Kasumi-1 (cell line): ENCODE measurements around the gene CCDC187.

Experiments
- DNase-seq, 2 experiments: peaks; one replicate each; lab custom pipeline; 2025; lab: John Stamatoyannopoulos, UW

The CCDC187 gene

DNA sequence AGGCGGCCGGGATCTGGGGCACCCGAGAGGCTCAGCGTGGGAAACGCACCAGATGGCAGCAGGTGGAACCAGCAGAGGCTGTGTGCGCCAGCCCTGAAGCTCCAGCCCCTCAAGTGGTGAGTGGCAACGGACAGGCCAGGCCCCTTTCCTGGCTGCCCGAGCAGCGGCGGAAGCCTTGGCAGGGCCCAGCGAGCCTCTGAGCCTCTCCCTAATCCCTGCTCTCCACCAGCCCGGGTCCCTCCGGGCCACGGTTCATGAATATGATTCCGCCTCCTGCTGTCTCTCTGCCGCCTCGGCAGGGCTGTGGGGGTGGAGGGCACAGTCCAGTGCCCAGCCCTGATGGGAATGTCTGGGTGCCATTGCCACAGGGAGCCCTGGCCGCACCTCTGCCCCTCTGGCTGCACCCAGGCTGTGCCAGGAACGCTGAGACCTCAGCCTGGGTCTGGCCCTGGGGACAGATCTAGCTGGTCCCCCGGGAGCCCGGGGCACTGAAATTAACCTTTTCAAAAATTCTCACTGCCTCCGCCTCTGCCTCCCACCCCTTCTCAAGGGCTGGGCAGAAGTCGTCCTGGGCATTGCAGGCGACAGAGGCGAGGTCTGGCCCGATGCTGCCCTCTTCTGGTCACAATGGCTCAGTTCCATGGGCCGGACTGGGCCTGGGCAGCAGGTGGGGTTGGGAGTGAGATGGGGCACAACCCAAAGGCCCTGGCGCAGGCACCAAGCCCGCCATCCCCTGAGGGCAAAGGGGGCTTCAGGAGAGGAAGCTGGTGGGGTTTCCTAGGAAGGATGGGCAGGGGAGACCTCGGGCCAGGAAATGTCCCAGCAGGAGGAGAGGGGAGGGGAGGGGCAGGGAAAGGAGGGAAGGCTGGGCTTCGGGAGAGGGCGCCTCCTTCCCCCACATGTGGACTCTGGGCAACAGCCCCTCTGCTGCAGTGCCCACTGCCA lies 20.3 kb downstream of the CCDC187 start:
- peak; percentile 52 to 62 for DNase-seq

DNA sequence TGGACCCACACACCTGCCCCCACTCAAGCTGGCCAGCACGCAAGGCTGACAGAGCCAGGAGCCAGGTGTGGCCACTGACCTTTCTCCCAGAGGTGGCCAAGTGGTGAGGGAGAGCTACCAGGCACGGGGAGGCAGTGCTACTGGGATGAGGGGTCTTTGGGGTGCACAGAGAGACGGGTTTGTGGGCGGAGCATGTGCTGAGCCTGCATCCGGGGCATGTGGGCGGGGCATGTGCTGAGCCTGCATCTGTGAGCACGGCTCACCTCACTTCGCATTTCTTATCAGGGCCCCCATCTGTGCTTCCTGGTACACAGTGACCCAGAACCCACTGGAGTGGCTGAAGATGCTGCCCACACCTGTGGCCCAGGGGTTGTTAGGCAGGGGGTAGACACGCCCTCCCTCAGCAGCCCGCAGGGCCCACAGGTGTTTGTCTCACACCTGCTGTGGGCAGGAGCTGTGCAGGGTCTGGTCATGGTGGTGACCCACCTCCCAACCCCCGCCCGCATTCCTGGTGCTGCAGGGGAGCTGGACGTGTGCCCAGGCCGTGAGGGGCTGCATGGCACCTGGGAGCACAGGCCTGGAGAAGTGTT lies 21.5 kb downstream of the CCDC187 start:
- DNase-seq, result no peak

DNA sequence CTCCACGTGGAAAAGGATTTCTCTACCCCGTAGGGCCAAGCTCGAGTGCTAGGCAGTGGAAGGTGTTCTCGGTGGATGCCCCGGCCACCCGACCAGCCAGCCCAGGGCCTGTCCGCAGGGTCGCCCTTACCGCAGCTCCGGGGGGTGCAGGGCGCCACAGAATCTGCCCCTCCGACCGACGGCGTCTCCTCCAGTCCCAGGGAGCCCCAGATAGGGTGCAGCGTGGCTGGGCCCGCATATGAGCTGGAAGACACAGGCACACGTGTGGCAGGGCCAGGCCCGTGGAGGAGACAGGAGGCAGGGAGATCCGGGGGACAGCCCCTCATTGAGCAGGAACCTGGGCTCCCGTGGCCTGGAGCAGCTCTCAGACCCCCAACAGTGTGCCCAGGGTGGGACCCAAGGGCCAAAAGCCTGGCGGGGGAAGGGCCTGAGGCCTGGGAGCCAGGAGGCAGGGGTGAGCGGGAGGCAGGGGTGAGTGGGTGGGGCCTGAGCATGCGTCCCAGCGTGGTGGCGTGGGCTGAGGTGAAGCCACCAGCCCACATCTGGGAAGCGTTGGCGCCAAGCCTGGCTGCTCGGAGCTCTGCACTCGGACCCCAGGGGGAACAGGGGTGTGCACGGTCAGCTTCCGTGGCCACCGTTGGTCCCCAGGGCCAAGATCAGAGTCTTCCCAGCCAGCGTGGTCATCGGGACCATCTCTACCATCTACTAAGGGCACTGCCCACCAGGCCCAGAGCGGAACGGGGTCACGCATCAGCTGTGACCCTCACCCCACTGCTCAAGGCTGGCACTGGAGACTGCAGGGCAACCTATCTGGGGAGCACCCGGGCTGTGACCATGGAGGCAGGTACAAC lies 22.2 kb downstream of the CCDC187 start:
- no peak for DNase-seq

DNA sequence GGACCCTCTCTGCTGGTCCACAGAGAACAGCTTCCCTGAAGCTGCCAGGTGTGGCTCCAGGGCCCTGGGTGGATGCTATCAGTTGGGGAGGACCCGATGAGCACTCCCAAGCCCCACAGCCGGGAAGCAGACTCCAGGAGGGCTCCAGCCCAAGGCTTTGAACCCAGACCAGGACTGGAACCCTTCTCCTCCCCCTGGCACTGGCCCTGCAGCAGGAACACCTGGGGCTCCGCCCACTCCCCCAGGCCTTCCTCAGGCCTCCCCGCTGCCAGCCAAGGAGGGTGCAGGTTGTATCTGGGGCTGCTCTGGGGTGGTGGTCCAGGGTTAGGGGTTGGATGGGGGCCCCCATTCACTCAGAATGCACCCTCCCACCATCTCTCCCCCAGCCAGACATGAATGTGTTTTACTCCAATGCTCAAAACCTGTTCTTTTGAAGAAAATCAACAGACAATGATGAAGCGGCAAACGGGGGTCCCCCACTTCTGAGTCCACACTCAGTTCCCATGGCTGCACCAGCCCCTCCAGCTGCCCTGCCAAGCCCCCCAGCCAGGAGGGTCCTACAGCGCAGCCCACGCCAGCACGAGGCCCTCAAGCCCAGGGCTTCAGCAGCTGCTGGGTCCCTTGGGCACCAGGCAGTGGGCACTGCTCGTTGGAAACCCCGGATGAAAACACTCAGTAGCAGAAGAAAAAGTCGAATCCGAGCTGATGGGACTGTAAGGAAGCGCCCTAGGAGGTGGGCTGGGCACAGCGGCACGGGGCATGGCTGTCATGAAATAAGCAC lies 23.2 kb downstream of the CCDC187 start:
- no peak for DNase-seq

DNA sequence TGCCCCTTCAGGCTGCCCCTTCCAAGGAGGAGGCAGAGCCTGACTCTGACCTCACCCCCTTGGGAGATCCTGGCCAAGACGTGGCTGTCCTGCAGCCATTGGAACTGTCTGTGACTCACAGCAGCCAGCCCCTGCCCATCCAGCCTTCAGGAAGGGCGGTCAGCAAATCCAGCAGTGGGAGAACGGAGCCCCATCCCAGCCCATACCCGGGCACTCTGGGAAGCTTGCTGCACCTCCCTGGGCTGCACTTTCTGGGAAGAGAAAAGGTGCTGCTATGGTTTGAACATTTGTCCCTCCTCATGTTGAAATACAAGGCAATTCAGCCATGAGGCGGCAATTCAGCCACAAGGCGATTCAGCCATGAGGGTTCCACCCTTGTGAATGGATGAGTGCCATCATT lies 24.4 kb downstream of the CCDC187 start:
- no peak for DNase-seq

DNA sequence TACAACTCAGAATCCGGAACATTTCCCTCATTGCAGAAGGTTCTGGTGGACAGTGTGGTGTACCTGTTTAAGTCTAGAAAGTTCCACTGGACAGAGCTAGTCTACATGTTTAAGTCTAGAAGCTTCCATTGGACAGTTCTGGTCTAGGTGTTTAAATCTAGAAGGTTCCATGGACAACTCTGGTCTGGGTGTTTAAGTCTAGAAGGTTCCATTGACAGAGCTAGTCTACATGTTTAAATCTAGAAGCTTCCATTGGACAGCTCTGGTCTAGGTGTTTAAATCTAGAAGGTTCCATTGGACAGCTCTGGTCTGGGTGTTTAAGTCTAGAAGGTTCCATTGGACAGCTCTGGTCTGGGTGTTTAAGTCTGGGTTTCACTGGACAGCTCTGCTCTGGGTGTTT lies 25.0 kb downstream of the CCDC187 start:
- no peak for DNase-seq

DNA sequence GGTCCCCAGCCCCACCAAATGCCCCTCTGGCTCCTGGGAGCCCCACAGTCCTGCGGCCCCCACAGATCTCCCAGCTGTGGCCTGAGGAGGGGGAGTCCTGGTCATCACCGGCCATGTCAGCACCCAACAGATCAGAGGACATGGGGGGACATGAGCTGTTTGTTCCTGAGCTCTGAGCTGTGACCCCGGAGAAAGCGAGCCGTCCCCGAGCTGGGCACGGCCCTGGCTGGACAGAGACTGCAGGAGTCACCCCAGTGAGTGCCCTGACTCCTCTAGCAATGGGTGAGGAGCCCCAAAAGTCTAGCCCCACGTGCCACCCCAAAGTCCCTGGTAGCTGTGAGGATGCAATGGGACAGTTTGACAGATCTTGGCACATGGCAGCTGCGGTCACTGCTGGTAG lies 25.7 kb downstream of the CCDC187 start:
- no peak for DNase-seq

DNA sequence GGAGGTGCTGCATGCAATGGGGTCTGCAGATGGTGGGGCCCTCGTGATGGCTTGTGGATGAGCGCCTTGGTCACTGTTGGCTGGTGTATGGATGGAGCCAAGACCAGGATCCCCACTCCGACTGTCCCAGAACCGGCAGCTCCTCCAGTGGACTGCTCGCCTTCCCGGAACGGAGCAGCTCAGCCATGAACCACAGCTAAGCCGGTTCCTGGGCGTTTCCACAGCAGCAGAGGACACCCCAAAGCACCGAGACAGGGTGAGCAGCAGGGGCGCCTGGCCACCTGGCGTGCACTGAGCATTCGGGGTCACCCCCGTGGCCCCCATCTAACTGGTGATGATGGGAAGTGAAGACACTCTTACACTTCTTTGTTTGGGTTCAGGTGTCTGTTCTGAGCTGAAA lies 26.1 kb downstream of the CCDC187 start:
- DNase-seq, result no peak

DNA sequence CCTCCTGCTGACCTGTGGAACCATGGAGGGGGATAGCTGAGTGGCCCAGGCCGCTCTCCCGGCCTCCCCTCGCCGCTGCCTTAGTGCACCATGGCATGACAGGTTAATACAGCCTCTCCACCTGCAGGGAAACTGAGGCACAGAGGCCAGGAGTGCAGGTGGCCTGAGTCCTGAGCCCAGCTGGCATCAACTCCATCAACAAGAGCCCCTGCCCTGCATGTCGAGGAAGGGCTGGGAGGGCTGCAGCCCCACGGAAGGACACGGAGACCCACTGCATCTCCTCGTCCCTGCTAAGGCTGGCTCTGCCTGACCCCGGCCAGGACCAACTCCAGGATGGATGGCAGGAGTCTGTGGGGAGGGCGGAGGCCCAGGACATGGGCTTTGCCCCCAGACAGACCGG lies 27.2 kb downstream of the CCDC187 start:
- no peak for DNase-seq

DNA sequence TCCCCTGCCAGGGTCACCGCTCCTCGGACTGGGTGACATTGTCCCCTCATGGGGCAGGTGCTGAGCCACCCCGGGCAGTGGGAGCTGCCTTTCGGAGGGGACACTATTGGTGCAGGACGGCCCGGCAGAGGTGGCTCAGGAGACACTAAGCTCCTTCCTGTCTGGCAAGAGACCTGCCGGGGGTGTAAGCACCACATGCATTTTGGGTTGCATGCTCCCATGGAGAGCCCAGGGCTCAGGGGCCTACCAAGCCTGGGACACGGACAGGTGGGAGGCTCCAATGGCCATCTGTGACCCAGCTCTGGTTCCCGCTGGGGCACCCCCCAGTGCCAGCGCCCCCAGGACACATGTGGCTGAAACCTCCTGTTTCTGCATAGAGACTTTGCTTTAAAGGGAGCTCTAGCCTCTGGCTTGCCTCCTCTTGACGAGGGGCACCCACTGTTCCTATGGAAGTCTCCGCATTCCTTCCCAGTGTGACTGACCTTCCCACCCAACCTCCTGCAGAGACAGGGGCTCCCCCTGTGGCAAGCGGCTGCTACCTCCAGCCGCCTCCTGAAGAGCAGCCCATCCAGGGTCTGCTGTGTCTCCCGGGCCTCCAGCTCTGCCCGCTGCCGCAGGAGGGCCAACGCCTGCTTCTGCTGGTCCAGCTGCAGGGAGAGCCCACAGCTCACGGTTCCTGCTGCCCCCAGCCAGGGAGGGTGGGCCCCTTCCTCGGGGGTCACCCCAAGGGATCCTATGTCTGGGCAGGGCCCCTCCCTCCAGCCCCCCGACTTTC lies 28.1 kb downstream of the CCDC187 start:
- DNase-seq, result no peak

DNA sequence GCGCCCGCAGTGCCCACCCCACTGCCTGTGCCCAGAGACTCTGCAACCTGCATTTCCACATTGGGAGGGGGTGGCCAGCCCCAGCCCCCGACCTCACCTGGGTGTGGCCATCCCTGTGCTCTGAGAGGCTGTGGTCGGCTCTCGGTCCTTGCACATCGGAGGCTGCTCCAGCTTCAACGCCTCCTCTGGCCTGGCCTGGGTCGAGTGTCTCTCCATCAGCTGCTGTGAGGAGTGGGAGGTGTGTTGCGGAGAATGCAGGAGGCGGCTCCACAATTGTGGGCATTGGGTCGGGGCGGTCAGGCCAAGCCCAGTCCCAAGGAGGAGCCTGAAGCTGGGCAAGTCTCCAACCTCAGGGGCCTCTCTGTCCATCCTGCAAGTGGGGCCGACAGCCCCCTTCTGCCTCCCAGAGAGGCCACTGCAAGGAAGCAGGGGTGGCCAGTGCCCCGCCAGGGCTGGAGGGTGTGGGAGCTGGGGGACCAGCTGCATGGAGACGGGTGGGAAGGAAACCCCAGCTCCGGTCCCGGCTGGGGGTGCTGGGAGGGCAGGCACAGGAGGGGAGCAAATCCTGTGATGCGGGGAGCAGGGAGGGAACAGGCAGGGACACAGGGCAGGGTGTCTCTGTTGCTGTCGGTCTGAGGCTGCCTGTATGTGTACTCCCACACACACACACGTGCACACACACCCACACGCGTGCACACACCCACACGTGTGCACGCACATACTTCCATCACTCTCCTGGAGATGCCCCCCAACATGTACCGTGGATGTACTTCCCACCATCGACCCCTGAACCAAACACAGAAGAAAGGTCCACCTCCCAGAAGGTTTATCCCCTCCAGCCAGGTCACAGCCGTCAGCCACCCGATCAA lies 28.9 kb downstream of the CCDC187 start:
- no peak for DNase-seq

DNA sequence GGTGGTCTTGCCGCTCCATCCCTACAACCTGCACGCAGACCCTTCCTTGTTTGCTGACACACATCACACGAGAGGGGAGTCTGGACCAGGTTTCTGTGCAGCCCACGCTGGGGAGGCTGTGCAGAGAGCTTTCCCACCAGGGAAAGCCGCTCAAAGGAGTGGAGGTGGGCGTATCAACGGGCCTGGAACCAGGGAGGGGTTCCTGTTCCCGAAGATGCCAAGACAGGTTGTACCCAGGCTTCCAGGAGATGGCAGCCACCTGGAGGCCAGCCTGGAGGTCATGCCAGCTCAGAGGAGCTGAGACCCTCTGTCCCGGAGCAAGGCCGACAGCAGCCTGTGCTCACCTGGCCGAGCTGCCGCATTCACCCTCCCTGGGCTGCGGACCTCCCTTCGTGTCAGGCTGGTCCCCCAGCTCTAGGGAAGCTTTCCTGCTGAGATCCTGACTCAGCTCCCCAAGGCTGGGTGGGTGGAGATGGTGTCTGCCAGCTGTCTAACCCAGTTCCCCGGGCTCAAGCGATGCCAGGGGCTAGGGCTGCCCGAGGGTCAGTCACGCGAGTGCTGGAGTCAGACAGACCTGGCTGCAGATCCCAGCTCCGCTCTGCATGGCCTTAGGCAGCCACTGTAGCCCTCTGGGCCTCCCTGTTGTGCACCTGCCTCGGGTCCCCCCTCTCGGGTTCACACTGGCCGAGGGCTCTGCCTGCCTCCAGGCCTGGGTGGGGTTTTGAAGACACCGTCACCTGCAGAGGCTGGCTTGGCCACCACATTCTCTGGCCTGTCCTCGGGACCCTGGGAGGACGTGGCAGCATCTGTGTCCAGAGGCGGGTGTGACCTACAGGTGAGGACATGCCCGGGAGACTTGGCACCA lies 29.7 kb downstream of the CCDC187 start:
- DNase-seq, result no peak

DNA sequence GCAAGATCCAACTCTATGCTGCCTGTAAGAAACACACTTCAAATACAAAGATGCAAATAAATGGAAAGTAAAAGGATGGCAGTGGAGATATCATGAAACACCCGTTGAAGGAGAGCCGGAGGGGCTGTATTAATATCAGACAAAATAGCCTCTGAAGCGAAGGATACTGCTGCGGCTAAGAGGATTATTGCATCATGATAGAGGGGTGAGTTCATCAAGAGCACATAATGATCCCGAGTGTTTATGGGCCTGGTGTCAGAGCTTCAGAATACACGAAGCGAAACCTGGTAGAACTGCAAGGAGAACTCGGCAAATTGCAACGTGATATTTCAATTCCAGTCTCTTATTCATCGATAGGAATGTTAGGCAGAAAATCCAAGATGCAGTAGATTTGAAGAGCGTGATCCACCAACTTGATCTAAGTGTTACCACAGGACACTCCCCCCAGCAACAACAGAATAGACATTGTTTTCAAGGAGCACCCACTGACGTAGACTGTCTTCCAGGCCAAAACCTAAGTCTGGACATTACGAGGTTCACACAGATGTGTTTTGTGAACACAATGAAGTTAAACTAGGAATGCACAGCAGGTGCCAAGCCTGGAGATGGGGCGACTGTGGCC lies 30.5 kb downstream of the CCDC187 start:
- DNase-seq, result no peak

DNA sequence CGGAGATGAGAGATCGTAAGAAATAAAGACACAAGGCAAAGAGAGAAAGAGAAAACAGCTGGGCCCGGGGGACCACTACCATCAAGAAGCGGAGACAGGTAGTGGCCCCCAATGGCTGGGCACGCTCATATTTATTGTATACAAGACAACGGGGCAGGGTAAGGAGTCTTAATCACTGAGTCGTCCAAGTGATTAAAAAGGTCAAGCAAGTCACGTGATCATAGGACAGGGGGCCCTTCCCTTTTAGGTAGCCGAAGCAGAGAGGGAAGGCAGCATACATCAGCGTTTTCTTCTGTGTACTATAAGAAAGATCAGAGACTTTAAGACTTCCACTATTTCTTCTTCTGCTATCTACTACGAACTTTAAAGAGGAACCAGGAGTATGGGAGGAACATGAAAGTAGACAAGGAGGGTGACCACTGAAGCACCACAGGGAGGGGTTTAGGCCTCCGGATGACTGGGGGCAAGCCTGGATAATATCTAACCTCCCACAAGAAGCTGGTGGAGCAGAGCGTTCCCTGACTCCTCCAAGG lies 33.7 kb downstream of the CCDC187 start:
- DNase-seq, result peak in 1 of 2 experiments; percentile 2

DNA sequence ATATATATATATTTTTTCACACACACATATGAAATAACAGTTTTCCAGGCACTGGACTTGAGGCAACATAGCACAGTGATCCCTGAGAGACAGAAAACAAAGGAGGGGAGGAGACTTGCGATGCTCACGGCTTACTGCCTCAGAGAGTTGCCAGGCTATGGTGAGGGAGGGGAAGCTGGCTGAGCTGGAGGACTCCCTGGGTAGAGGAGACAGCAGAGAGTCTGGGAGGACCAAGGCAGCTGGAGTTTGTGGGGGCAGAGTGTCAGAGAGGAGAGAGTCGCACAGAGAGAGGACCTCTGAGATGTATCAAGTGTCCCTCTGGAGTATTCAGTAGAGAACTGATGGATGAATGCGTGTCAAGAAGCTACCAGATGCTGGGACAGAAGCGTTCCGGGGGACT lies 35.2 kb downstream of the CCDC187 start:
- no peak for DNase-seq

DNA sequence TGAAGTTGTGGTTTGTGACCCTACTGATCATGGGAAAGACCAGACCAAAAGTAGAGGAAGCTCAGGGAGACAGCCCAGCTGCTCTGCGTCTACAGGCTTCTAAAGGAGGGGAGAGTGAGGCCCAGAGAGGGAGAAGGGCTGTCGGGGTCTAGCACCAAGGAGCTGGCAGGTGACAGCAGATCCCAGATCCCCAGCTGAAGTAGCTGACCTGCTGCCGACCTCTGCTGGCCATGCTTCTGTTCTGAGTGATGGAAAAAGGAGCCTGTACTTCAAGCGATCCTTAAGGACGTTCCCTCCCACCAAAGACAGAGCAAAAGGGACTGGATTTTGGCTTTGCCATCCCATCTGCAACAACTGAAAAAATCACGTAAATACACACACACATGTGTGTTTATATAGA lies 35.6 kb downstream of the CCDC187 start:
- DNase-seq, result no peak

DNA sequence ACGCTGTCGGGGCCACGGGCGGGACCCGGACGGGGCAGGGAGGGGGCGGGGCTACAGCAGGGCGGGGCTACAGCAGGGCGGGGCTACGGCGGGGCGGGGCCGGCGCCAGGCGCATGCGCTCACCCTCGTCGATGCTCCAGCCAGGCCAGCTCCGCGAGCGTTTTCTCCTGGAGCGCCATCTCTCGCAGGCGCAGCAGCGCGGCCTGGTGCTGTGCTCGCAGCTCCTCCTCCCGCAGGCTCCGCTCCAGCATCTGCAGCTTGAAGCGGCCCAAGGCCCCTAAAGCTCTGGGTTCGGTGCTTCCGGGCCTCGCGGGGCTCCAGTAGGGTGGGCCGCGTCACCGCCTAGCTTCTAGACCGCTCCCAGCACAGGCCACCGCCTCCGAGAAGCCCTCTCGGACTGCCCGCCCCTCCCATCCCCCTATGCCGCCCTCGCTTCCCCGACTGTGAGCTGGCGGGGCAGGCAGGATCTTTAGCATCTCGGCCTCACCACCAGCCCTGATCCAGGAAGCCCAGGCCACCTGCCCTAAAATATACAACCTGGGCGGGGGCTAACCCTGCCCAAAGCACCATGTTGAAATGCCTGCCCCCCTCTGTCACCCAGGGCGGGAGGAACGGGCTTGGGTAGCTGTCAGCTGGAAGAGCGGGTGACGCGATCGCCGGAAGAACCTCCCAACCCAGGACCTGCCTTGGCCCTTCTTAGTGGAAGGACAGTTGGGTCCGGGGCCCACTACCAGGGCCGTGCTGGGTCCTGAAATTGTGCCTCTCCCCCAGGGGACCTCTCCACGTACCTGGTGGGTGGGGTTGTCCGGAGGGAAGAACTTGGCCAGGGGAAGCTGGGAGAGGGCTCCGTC lies 36.4 kb downstream of the CCDC187 start:
- DNase-seq, result peak; percentile 69 to 84
